A673 (cell line): Measurements from ENCODE around the gene DIAPH1. TPM values are rescaled to one million over a fixed set of nuclear protein-coding genes. Genes with fewer than 3 reads are reported as not detected.
A peak's percentile ranks its signal among the peaks of the same experiment; 100 is the strongest.

Source experiments
- BruUV-seq: library from RNA; stranded (reverse); fragments of 400-500 nt; replicated peaks from 2 replicates; lab custom pipeline; 2021; lab: Mats Ljungman, UMichigan
- CTCF ChIA-PET: fragments of 300-600 bp; sonication (Branson Sonifier 250); formaldehyde crosslinking; loops from one replicate; lab custom pipeline; 2022; ENCODE audit warnings: antibody characterized with exemption; lab: Charles Lee
- POLR2A ChIA-PET: fragments of 300-600 bp; sonication (Branson Sonifier 250); formaldehyde crosslinking; loops from one replicate; lab custom pipeline; 2022; ENCODE audit warnings: antibody characterized with exemption; ENCODE audit not compliant: low non-redundant PET; lab: Charles Lee
- DNase-seq: peaks from one replicate; pipeline ENCODE4 v3.0.0-alpha.2; 2015; ENCODE audit warnings: low spot score
- H3K27ac ChIP-seq: fragments of 200-600 bp; sonication (generic); 2 replicates; pipeline ENCODE4 v1.5.1; 2016; ENCODE audit warnings: mixed run types, low read depth, mild to moderate bottlenecking, mixed read lengths, antibody characterized with exemption, low read length; ENCODE audit not compliant: poor library complexity, severe bottlenecking
- H3K27me3 ChIP-seq: fragments of 200-600 bp; sonication (generic); replicated peaks from 2 replicates; pipeline ENCODE4 v1.6.1; 2017; ENCODE audit warnings: mixed run types, low read depth, mild to moderate bottlenecking, mixed read lengths, antibody characterized with exemption, low read length; ENCODE audit not compliant: insufficient read depth, poor library complexity
- H3K36me3 ChIP-seq: fragments of 200-600 bp; sonication (generic); 2 replicates; pipeline ENCODE4 v1.6.1; 2016; ENCODE audit warnings: mixed run types, mild to moderate bottlenecking, mixed read lengths, antibody characterized with exemption, low read length; ENCODE audit not compliant: insufficient read depth, poor library complexity, severe bottlenecking
- H3K4me1 ChIP-seq: fragments of 200-600 bp; sonication (generic); 2 replicates; pipeline ENCODE4 v1.6.1; 2017; ENCODE audit warnings: mixed run types, mild to moderate bottlenecking, mixed read lengths, antibody characterized with exemption, low read length; ENCODE audit not compliant: insufficient read depth, poor library complexity, severe bottlenecking
- H3K4me3 ChIP-seq: fragments of 200-600 bp; sonication (generic); 2 replicates; pipeline ENCODE4 v1.5.1; 2016; ENCODE audit warnings: low read depth, mixed run types, mild to moderate bottlenecking, mixed read lengths, low read length; ENCODE audit not compliant: poor library complexity, severe bottlenecking
- H3K9me3 ChIP-seq: fragments of 200-600 bp; sonication (generic); 2 replicates; pipeline ENCODE4 v1.6.1; 2016; ENCODE audit warnings: mixed run types, low read depth, mild to moderate bottlenecking, mixed read lengths, antibody characterized with exemption, low read length; ENCODE audit not compliant: poor library complexity, severe bottlenecking
- EZH2 ChIP-seq: fragments of 200-600 bp; sonication (generic); IDR thresholded peaks from 2 replicates; pipeline ENCODE4 v1.6.1; 2017; ENCODE audit warnings: borderline replicate concordance, low read depth, mild to moderate bottlenecking, mixed read lengths, antibody characterized with exemption, low read length; ENCODE audit not compliant: poor library complexity, severe bottlenecking
- intact Hi-C: fragments of 100-400 bp; cut with micrococcal nuclease; formaldehyde crosslinking; loops from one replicate; pipeline ENCODE4 v1.10.0; 2022; ENCODE audit not compliant: unreplicated experiment
- total RNA-seq: library from RNA; stranded (reverse); gene quantifications from 2 replicates; pipeline ENCODE4 v1.2.3, GENCODE V29; 2021
- TF ChIP-seq, protein P1 (sequence below): fragments of 300-800, 200-600 bp; sonication (generic); conservative IDR thresholded peaks from 2 replicates; pipeline ENCODE4 v1.5.1; 2017; ENCODE audit warnings: low read depth, mild to moderate bottlenecking, antibody characterized with exemption, low read length, moderate library complexity, mixed read lengths

DIAPH1 gene
- total RNA-seq, 1 experiment from 2014 or later = 109 TPM

GRCh38 chr5:141558150-141558549, 60.6 kb downstream of the DIAPH1 start:
- DNase-seq = peak; percentile 18
- no peaks in the 10 kb centered on the region for H3K27me3 ChIP-seq
- H3K4me3 ChIP-seq = no peak overlapping the region
- intact Hi-C loops = no loop called here
- BruUV-seq = no TSS peak
- ChIA-PET CTCF (interaction anchor here (1.0 to 2.7 kb wide), 7 partner anchors 82 to 468 kb away, joined by 3 to 24 read pairs (median 11); partner anchors contain the start of genes PCDHB14, PCDHB15, PCDHGA11 and PCDHGA6), POLR2A (interaction anchor here (0.8 to 0.9 kb wide), 2 partner anchors 34 to 313 kb away, joined by 3 to 8 read pairs; partner anchors contain the start of gene PCDHB15)
- no peaks in the 10 kb centered on the region for H3K36me3 ChIP-seq
- H3K9me3 ChIP-seq = no peaks in the 10 kb centered on the region
- TF ChIP-seq, protein P1, sequence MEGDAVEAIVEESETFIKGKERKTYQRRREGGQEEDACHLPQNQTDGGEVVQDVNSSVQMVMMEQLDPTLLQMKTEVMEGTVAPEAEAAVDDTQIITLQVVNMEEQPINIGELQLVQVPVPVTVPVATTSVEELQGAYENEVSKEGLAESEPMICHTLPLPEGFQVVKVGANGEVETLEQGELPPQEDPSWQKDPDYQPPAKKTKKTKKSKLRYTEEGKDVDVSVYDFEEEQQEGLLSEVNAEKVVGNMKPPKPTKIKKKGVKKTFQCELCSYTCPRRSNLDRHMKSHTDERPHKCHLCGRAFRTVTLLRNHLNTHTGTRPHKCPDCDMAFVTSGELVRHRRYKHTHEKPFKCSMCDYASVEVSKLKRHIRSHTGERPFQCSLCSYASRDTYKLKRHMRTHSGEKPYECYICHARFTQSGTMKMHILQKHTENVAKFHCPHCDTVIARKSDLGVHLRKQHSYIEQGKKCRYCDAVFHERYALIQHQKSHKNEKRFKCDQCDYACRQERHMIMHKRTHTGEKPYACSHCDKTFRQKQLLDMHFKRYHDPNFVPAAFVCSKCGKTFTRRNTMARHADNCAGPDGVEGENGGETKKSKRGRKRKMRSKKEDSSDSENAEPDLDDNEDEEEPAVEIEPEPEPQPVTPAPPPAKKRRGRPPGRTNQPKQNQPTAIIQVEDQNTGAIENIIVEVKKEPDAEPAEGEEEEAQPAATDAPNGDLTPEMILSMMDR = 0 out of 2 replicates have a peak, but pooled peaks have one; percentile 3
- no peak for TF ChIP-seq EZH2
- H3K4me1 ChIP-seq = peaks cover 40% of the 10 kb centered on the region
- H3K27ac ChIP-seq = peak overlapping the region; percentile 98

DNA sequence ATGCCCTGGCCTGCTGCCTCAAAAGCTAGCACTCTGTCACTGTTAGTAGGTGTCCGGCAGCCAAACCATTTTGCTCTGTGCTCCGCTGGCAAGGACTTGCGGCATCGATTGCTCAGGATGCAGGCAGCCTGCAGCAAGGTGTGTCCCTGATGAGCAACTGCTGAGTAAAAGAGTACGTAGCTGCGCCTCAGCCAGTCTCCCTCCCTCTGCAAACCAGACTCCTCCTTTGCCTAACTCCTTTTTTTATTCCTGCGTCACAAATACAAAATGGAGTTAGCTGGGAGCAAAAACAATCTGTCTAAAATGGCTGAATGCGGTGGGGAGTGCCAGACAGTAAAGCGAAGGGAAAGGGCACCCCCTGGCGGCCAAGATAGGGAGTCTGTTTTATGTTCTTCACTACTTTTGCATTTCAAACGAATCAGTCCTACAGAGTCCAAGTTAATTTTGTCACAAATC, 61.1 kb downstream of the DIAPH1 start:
- POLR2A ChIA-PET = interaction anchor here (0.8 to 0.9 kb wide), 2 partner anchors 34 to 313 kb away, joined by 3 to 8 read pairs; partner anchors contain the start of gene PCDHB15
- no peaks in the 10 kb centered on the region for H3K36me3 ChIP-seq
- peak overlapping the region; percentile 98 for H3K27ac ChIP-seq
- H3K4me3 ChIP-seq = no peak overlapping the region
- DNase-seq = peak; percentile 95
- H3K27me3 ChIP-seq = no peaks in the 10 kb centered on the region
- no peaks in the 10 kb centered on the region for H3K9me3 ChIP-seq
- BruUV-seq = no TSS peak
- intact Hi-C loops = loop anchor here (1.0 to 2.0 kb wide), 2 partner anchors 81 to 136 kb away; partner anchors contain the start of gene PCDHGA11
- H3K4me1 ChIP-seq = peaks cover 40% of the 10 kb centered on the region
- CTCF ChIA-PET = interaction anchor here (0.7 to 2.7 kb wide), 10 partner anchors 33 to 468 kb away, joined by 3 to 24 read pairs (median 6); partner anchors contain the start of genes PCDHB11, PCDHB14, PCDHB15 and PCDHB16
- no peak for TF ChIP-seq EZH2
- TF ChIP-seq, protein P1 = peak; percentile 88

DNA sequence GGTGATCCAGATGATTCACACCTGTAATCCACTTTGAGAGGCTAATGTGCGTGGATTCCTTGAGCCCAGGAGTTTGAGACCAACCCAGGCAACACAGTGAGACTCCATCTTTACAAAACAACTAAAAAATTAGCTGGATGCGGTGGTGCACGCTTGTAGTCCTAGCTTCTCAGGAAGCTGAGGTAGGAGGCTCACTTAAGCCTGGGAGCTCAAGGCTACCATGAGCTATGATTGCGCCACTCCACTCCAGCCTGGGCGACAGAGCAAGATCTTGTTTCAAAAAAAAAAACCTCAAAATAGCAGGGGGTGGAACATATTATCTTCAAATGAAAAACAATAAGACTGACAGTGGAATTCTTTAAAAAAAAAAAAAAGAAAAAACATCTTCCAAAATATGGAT, 70.9 kb downstream of the DIAPH1 start:
- TF ChIP-seq, protein P1 = no peak
- no peak for TF ChIP-seq EZH2
- no peaks in the 10 kb centered on the region for H3K4me1 ChIP-seq
- H3K4me3 ChIP-seq = no peak overlapping the region
- no peak overlapping the region for H3K27ac ChIP-seq
- DNase-seq = no peak
- H3K27me3 ChIP-seq = no peaks in the 10 kb centered on the region
- H3K36me3 ChIP-seq = peaks cover 28% of the 10 kb centered on the region
- POLR2A ChIA-PET = no interaction called here
- no TSS peak for BruUV-seq
- intact Hi-C loops = no loop called here
- H3K9me3 ChIP-seq = peaks cover 6% of the 10 kb centered on the region
- CTCF ChIA-PET = interaction anchor here (0.7 kb wide), 1 partner anchor 25 kb away, joined by 4 read pairs; no protein-coding TSS in a partner anchor
